Activated CD8-positive, alpha-beta T cell treated with anti-CD3 and anti-CD28 coated beads for 36 hours (primary cell): ENCODE data around the gene ERC2. TPM values are rescaled to one million over a fixed set of nuclear protein-coding genes. Genes with fewer than 3 reads are reported as not detected.

Experiments used
- ATAC-seq: fragments of 200-7000 bp; cut with Tn5 transposase; one replicate; pipeline ENCODE4 v1.10.0; 2021; ENCODE audit warnings: mild to moderate bottlenecking, moderate library complexity
- CTCF ChIA-PET: fragments of 350-600 bp; sonication (Branson Sonifier 250); formaldehyde crosslinking; loops from one replicate; lab custom pipeline; 2021; ENCODE audit warnings: antibody characterized with exemption; lab: Charles Lee
- POLR2A ChIA-PET: fragments of 350-600 bp; sonication (Branson Sonifier 250); formaldehyde crosslinking; loops from one replicate; lab custom pipeline; 2021; ENCODE audit warnings: antibody characterized with exemption; lab: Charles Lee
- DNase-seq: peaks from one replicate; pipeline ENCODE4 v3.0.0-alpha.2; 2020
- H3K27ac Mint-ChIP-seq: one replicate; pipeline ENCODE4 v1.8.0; 2021; ENCODE audit warnings: mild to moderate bottlenecking, mixed read lengths
- H3K27me3 Mint-ChIP-seq: one replicate; pipeline ENCODE4 v1.8.0; 2021; ENCODE audit warnings: mixed read lengths
- H3K36me3 Mint-ChIP-seq: one replicate; pipeline ENCODE4 v1.8.0; 2021; ENCODE audit warnings: low read depth, mixed read lengths
- H3K4me1 Mint-ChIP-seq: one replicate; pipeline ENCODE4 v1.8.0; 2021; ENCODE audit warnings: low read depth, mixed read lengths
- H3K4me3 Mint-ChIP-seq: one replicate; pipeline ENCODE4 v1.8.0; 2021; ENCODE audit warnings: mild to moderate bottlenecking, moderate library complexity, mixed read lengths
- H3K9me3 Mint-ChIP-seq: one replicate; pipeline ENCODE4 v1.8.0; 2021; ENCODE audit warnings: mixed read lengths
- intact Hi-C: fragments of 100-400 bp; cut with micrococcal nuclease; formaldehyde crosslinking; loops from one replicate; pipeline ENCODE4 v1.10.0; 2022
- total RNA-seq, 2 experiments: library from RNA; stranded (reverse); gene quantifications; one replicate each; pipeline ENCODE4 v1.2.3, GENCODE V29; 2021
- TF ChIP-seq, protein P1 (sequence below): fragments of 200-600 bp; IDR thresholded peaks from one replicate; pipeline ENCODE4 v1.8.0; 2022; ENCODE audit warnings: antibody characterized with exemption, mild to moderate bottlenecking

Gene ERC2
- total RNA-seq, 2 experiments from 2014 or later = 0.18 to 0.52 TPM

DNA sequence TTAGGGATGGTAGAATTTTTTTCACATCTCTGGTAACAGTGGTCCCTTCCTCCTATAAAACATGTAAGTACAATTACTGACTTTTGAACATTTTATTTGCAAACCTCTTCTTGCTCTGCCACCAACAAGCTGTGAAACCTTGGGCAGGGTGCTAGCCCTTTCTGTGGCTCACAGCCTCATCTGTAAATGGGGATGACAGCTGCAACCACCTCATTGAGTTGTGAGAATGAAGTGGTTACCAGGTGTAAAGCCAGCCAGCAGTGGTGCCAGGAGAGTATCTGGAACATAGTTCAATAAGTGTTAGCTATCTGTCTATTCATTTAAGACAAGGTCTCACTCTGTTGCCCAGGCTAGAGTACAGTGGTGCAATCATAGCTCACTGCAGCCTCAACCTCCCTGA is 278.1 kb downstream of the ERC2 start:
- Mint-ChIP-seq H3K4me3 (no peak overlapping the region), H3K36me3 (no peaks in the 10 kb centered on the region), H3K27me3 (peaks cover 1% of the 10 kb centered on the region), H3K27ac (no peak overlapping the region), H3K9me3 (no peaks in the 10 kb centered on the region), H3K4me1 (no peaks in the 10 kb centered on the region)
- ATAC-seq = no peak
- intact Hi-C loops = no loop called here
- no peak for DNase-seq
- TF ChIP-seq, protein P1, sequence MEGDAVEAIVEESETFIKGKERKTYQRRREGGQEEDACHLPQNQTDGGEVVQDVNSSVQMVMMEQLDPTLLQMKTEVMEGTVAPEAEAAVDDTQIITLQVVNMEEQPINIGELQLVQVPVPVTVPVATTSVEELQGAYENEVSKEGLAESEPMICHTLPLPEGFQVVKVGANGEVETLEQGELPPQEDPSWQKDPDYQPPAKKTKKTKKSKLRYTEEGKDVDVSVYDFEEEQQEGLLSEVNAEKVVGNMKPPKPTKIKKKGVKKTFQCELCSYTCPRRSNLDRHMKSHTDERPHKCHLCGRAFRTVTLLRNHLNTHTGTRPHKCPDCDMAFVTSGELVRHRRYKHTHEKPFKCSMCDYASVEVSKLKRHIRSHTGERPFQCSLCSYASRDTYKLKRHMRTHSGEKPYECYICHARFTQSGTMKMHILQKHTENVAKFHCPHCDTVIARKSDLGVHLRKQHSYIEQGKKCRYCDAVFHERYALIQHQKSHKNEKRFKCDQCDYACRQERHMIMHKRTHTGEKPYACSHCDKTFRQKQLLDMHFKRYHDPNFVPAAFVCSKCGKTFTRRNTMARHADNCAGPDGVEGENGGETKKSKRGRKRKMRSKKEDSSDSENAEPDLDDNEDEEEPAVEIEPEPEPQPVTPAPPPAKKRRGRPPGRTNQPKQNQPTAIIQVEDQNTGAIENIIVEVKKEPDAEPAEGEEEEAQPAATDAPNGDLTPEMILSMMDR = no peak
- CTCF ChIA-PET = no interaction called here
- POLR2A ChIA-PET = no interaction called here

DNA sequence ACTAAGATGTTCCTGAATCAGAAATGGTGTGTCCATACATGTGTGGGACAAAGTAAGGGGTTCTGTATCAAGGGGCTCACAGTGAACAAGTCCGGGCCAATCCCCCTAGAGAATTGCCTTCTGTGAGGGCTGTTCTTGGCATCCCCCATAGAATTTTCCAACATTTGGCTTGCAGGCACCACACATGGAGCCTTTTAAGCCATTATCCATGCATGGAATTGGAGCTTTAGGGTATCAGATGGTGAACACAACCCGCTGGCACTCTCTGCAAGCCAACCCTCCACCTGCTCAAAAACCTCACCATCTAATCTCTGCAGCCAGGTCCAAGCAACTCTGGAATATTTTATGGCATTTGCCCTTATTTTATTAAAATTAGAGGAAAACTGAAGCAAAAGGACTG is 278.7 kb downstream of the ERC2 start:
- POLR2A ChIA-PET = no interaction called here

DNA sequence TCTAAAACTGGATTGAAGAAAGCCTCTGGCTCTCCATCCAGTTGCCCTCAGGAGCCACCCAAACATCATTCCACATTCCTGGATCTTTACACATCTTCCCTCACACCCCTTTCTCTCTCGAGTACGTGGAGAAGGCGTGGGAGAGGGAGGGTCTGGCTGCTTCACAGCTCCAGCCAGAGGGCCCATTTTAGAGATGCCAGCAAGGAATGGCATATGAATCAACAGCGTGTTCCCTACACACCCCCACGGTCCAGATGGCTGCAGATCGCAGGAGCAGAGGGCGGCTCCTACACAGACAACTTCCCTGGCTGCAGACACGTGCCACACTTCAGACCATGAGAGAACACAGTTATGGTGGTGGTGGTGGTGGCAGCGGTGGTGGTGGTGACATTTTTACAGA is 280.1 kb downstream of the ERC2 start:
- TF ChIP-seq, protein P1 = no peak
- no peak for ATAC-seq
- ChIA-PET POLR2A (no interaction called here), CTCF (no interaction called here)
- H3K4me1 Mint-ChIP-seq = no peaks in the 10 kb centered on the region
- intact Hi-C loops = no loop called here
- no peaks in the 10 kb centered on the region for H3K9me3 Mint-ChIP-seq
- H3K4me3 Mint-ChIP-seq = no peak overlapping the region
- no peaks in the 10 kb centered on the region for H3K36me3 Mint-ChIP-seq
- peaks cover 1% of the 10 kb centered on the region for H3K27me3 Mint-ChIP-seq
- no peak for DNase-seq
- no peak overlapping the region for H3K27ac Mint-ChIP-seq

More for the DNA sequence above, 278.7 kb downstream of the ERC2 start:
- Mint-ChIP-seq H3K27ac (no peak overlapping the region), H3K36me3 (no peaks in the 10 kb centered on the region), H3K4me3 (no peak overlapping the region), H3K27me3 (peaks cover 1% of the 10 kb centered on the region), H3K9me3 (no peaks in the 10 kb centered on the region), H3K4me1 (no peaks in the 10 kb centered on the region)
- DNase-seq (no peak), ATAC-seq (no peak)
- CTCF ChIA-PET = no interaction called here
- intact Hi-C loops = no loop called here
- TF ChIP-seq, protein P1 = no peak

DNA sequence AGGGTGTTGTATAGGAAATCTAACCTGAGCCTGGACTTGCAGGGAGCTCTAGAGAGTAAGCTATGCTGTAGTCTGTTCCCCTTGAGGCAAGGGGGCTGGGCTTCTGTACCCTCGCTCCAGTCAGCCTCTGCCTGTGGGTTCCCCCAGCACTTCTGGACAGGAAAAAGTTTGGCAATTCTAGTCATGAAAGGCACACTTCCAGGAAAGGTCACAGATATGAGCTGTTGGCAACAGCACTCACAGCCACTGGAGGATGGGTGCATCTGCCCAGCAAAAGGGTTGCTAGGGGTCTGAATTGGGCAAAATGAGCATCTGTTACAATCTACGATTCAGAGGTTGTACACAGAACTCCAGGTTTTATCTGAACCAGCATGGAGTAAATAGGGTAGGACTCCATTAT is 281.2 kb downstream of the ERC2 start:
- Mint-ChIP-seq H3K9me3 (no peaks in the 10 kb centered on the region), H3K36me3 (no peaks in the 10 kb centered on the region), H3K27ac (no peak overlapping the region), H3K4me3 (no peak overlapping the region), H3K4me1 (no peaks in the 10 kb centered on the region), H3K27me3 (peaks cover 1% of the 10 kb centered on the region)
- intact Hi-C loops = no loop called here
- no peak for ATAC-seq
- TF ChIP-seq, protein P1 = no peak
- no peak for DNase-seq
- ChIA-PET CTCF (no interaction called here), POLR2A (no interaction called here)

DNA sequence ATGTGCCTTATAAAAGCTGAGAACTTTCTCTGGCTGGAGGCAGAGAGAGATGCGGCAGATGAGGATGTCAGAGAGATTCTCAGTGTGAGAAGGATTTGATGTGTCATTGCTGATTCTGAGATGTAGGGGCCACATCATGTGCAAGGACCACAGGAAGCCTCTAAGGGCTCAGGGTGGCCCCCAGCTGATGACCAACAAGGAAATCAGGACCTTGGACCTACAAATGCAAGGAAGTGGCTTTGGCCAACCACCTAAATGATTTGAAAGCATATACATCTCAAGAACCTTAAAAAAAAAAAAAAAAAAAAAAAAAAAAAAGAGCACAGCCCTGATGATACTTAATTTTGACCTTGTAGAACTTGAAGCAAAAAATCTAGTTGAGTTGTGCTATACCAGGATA is 282.4 kb downstream of the ERC2 start:
- Mint-ChIP-seq H3K27me3 (peaks cover 1% of the 10 kb centered on the region), H3K27ac (no peak overlapping the region), H3K4me3 (no peak overlapping the region), H3K4me1 (no peaks in the 10 kb centered on the region), H3K9me3 (no peaks in the 10 kb centered on the region), H3K36me3 (no peaks in the 10 kb centered on the region)
- DNase-seq = no peak
- ChIA-PET POLR2A (no interaction called here), CTCF (no interaction called here)
- intact Hi-C loops = no loop called here
- ATAC-seq = no peak
- TF ChIP-seq, protein P1 = no peak
